Activated naive CD8-positive, alpha-beta T cell treated with anti-CD3 and anti-CD28 coated beads, Interleukin-2, amount 50 U/mL, for 24 hours (primary cell): Measurements from ENCODE around the gene BUD13.
A peak's percentile ranks its signal among the peaks of the same experiment; 100 is the strongest.

ENCODE experiments used
- ATAC-seq: fragments of 150-1000 bp; cut with Tn5 transposase; one replicate; pipeline ENCODE4 v1.10.0; 2021
- DNase-seq: peaks from one replicate; pipeline ENCODE4 v3.0.0; 2021
- H3K27ac Mint-ChIP-seq: one replicate; pipeline ENCODE4 v1.8.0; 2021; ENCODE audit warnings: mild to moderate bottlenecking, mixed read lengths
- H3K27me3 Mint-ChIP-seq: one replicate; pipeline ENCODE4 v1.8.0; 2021; ENCODE audit warnings: mixed read lengths
- H3K36me3 Mint-ChIP-seq: one replicate; pipeline ENCODE4 v1.8.0; 2021; ENCODE audit warnings: low read depth, mixed read lengths
- H3K4me1 Mint-ChIP-seq: one replicate; pipeline ENCODE4 v1.8.0; 2021; ENCODE audit warnings: mixed read lengths
- H3K4me3 Mint-ChIP-seq: one replicate; pipeline ENCODE4 v1.8.0; 2021; ENCODE audit warnings: mild to moderate bottlenecking, moderate library complexity, mixed read lengths
- H3K9me3 Mint-ChIP-seq: one replicate; pipeline ENCODE4 v1.8.0; 2021; ENCODE audit warnings: mixed read lengths

BUD13 gene

GRCh38 chr11:116725434-116726221, 47.2 kb downstream of the BUD13 start:
- H3K4me3 Mint-ChIP-seq = no peak overlapping the region
- DNase-seq (no peak), ATAC-seq (no peak)
- no peaks in the 10 kb centered on the region for H3K36me3 Mint-ChIP-seq
- H3K9me3 Mint-ChIP-seq = no peaks in the 10 kb centered on the region
- H3K27me3 Mint-ChIP-seq = peaks cover 2% of the 10 kb centered on the region
- H3K27ac Mint-ChIP-seq = no peak overlapping the region
- no peaks in the 10 kb centered on the region for H3K4me1 Mint-ChIP-seq

- H3K27me3 Mint-ChIP-seq = peaks cover 2% of the 10 kb centered on the region
- ATAC-seq = no peak
Measured at GRCh38 chr11:116724813-116725212, 48.0 kb downstream of the BUD13 start.

GRCh38 chr11:116723511-116723910, 49.3 kb downstream of the BUD13 start:
- Mint-ChIP-seq H3K27me3 (peaks cover 2% of the 10 kb centered on the region), H3K4me1 (no peaks in the 10 kb centered on the region), H3K27ac (no peak overlapping the region), H3K4me3 (no peak overlapping the region), H3K36me3 (no peaks in the 10 kb centered on the region), H3K9me3 (no peaks in the 10 kb centered on the region)
- DNase-seq (no peak), ATAC-seq (no peak)

More at GRCh38 chr11:116724813-116725212, 48.0 kb downstream of the BUD13 start:
- Mint-ChIP-seq H3K36me3 (no peaks in the 10 kb centered on the region), H3K9me3 (no peaks in the 10 kb centered on the region), H3K27ac (no peak overlapping the region), H3K4me3 (no peak overlapping the region), H3K4me1 (no peaks in the 10 kb centered on the region)
- no peak for DNase-seq

GRCh38 chr11:116721988-116722387, 50.8 kb downstream of the BUD13 start:
- ATAC-seq (no peak), DNase-seq (no peak)
- no peaks in the 10 kb centered on the region for H3K36me3 Mint-ChIP-seq
- H3K4me3 Mint-ChIP-seq = no peak overlapping the region
- no peaks in the 10 kb centered on the region for H3K9me3 Mint-ChIP-seq
- no peak overlapping the region for H3K27ac Mint-ChIP-seq
- peaks cover 2% of the 10 kb centered on the region for H3K27me3 Mint-ChIP-seq
- H3K4me1 Mint-ChIP-seq = no peaks in the 10 kb centered on the region

GRCh38 chr11:116720895-116721294, 51.9 kb downstream of the BUD13 start:
- Mint-ChIP-seq H3K27me3 (peaks cover 2% of the 10 kb centered on the region), H3K4me3 (no peak overlapping the region), H3K9me3 (no peaks in the 10 kb centered on the region), H3K4me1 (no peaks in the 10 kb centered on the region), H3K27ac (no peak overlapping the region), H3K36me3 (no peaks in the 10 kb centered on the region)
- DNase-seq (no peak), ATAC-seq (no peak)

- Mint-ChIP-seq H3K27ac (no peak overlapping the region), H3K4me3 (no peak overlapping the region), H3K4me1 (no peaks in the 10 kb centered on the region), H3K9me3 (no peaks in the 10 kb centered on the region), H3K36me3 (no peaks in the 10 kb centered on the region), H3K27me3 (no peaks in the 10 kb centered on the region)
- ATAC-seq = no peak
- no peak for DNase-seq
Measured at GRCh38 chr11:116718955-116719501, 53.8 kb downstream of the BUD13 start.

- Mint-ChIP-seq H3K27me3 (peaks cover 3% of the 10 kb centered on the region), H3K36me3 (no peaks in the 10 kb centered on the region), H3K27ac (no peak overlapping the region), H3K4me3 (no peak overlapping the region), H3K4me1 (no peaks in the 10 kb centered on the region), H3K9me3 (no peaks in the 10 kb centered on the region)
- ATAC-seq (no peak), DNase-seq (no peak)
Measured at GRCh38 chr11:116716621-116717020, 56.2 kb downstream of the BUD13 start.

- peaks cover 5% of the 10 kb centered on the region for H3K27me3 Mint-ChIP-seq
- no peaks in the 10 kb centered on the region for H3K36me3 Mint-ChIP-seq
- H3K9me3 Mint-ChIP-seq = no peaks in the 10 kb centered on the region
- ATAC-seq (no peak), DNase-seq (no peak)
- no peak overlapping the region for H3K4me3 Mint-ChIP-seq
- no peak overlapping the region for H3K27ac Mint-ChIP-seq
- no peaks in the 10 kb centered on the region for H3K4me1 Mint-ChIP-seq
Measured at GRCh38 chr11:116715383-116715782, 57.4 kb downstream of the BUD13 start.

- no peak for ATAC-seq
- H3K36me3 Mint-ChIP-seq = no peaks in the 10 kb centered on the region
- DNase-seq = no peak
- H3K27ac Mint-ChIP-seq = no peak overlapping the region
- H3K4me1 Mint-ChIP-seq = no peaks in the 10 kb centered on the region
- peaks cover 6% of the 10 kb centered on the region for H3K27me3 Mint-ChIP-seq
- no peak overlapping the region for H3K4me3 Mint-ChIP-seq
- no peaks in the 10 kb centered on the region for H3K9me3 Mint-ChIP-seq
Measured at GRCh38 chr11:116714902-116715301, 57.9 kb downstream of the BUD13 start.

GRCh38 chr11:116712428-116712827, 60.4 kb downstream of the BUD13 start:
- Mint-ChIP-seq H3K4me3 (no peak overlapping the region), H3K27ac (no peak overlapping the region)

GRCh38 chr11:116710762-116711161, 62.0 kb downstream of the BUD13 start:
- Mint-ChIP-seq H3K27ac (no peak overlapping the region), H3K4me1 (no peaks in the 10 kb centered on the region), H3K36me3 (no peaks in the 10 kb centered on the region), H3K4me3 (no peak overlapping the region), H3K9me3 (no peaks in the 10 kb centered on the region), H3K27me3 (peaks cover 21% of the 10 kb centered on the region)
- ATAC-seq = no peak
- DNase-seq = no peak

More at GRCh38 chr11:116712428-116712827, 60.4 kb downstream of the BUD13 start:
- DNase-seq (no peak), ATAC-seq (no peak)
- Mint-ChIP-seq H3K27me3 (peaks cover 17% of the 10 kb centered on the region), H3K36me3 (no peaks in the 10 kb centered on the region), H3K4me1 (no peaks in the 10 kb centered on the region), H3K9me3 (no peaks in the 10 kb centered on the region)

GRCh38 chr11:116710001-116710674, 62.6 kb downstream of the BUD13 start:
- no peak overlapping the region for H3K27ac Mint-ChIP-seq
- ATAC-seq (no peak), DNase-seq (no peak)
- peaks cover 21% of the 10 kb centered on the region for H3K27me3 Mint-ChIP-seq
- no peaks in the 10 kb centered on the region for H3K36me3 Mint-ChIP-seq
- no peak overlapping the region for H3K4me3 Mint-ChIP-seq
- no peaks in the 10 kb centered on the region for H3K9me3 Mint-ChIP-seq
- H3K4me1 Mint-ChIP-seq = no peaks in the 10 kb centered on the region

- Mint-ChIP-seq H3K9me3 (no peaks in the 10 kb centered on the region), H3K27ac (no peak overlapping the region), H3K4me1 (no peaks in the 10 kb centered on the region), H3K4me3 (no peak overlapping the region), H3K36me3 (no peaks in the 10 kb centered on the region), H3K27me3 (peaks cover 25% of the 10 kb centered on the region)
- DNase-seq (no peak), ATAC-seq (no peak)
Measured at GRCh38 chr11:116707746-116708145, 65.0 kb downstream of the BUD13 start.

GRCh38 chr11:116707161-116707629, 65.6 kb downstream of the BUD13 start:
- Mint-ChIP-seq H3K4me3 (no peak overlapping the region), H3K27me3 (peaks cover 23% of the 10 kb centered on the region), H3K27ac (no peak overlapping the region), H3K4me1 (no peaks in the 10 kb centered on the region), H3K9me3 (no peaks in the 10 kb centered on the region), H3K36me3 (no peaks in the 10 kb centered on the region)
- DNase-seq = no peak
- peak; percentile 8 for ATAC-seq

GRCh38 chr11:116703421-116703820, 69.4 kb downstream of the BUD13 start:
- Mint-ChIP-seq H3K4me1 (no peaks in the 10 kb centered on the region), H3K4me3 (no peak overlapping the region), H3K27ac (no peak overlapping the region), H3K36me3 (no peaks in the 10 kb centered on the region), H3K27me3 (peaks cover 15% of the 10 kb centered on the region), H3K9me3 (no peaks in the 10 kb centered on the region)
- DNase-seq (no peak), ATAC-seq (no peak)
